Naive thymus-derived CD8-positive, alpha-beta T cell (primary cell): ENCODE measurements around the gene KDM1A. TPM values are rescaled to one million over a fixed set of nuclear protein-coding genes. Genes with fewer than 3 reads are reported as not detected.
A peak's percentile ranks its signal among the peaks of the same experiment; 100 is the strongest.

ENCODE experiments used
- ATAC-seq, 2 donors: fragments of 150-1000 bp; cut with Tn5 transposase in 1 of 2; sonication (Bioruptor Pico), chemical (Tn5 transposase) in 1 of 2; 1 replicate in 1 of 2; 2 replicates in 1 of 2; pipeline ENCODE4 v1.10.0; 2021; ENCODE audit warnings: mild to moderate bottlenecking in 2 of 2, moderate library complexity in 2 of 2
- POLR2A ChIA-PET: fragments of 350-600 bp; sonication (Branson Sonifier 250); formaldehyde crosslinking; loops from one replicate; lab custom pipeline; 2021; ENCODE audit warnings: antibody characterized with exemption; lab: Charles Lee
- DNase-seq, 10 donors: peaks; one replicate each; pipeline versions ENCODE4 v3.0.0 to v3.0.0-alpha.2; 2020 to 2022
- H3K27ac Mint-ChIP-seq, 10 donors: one replicate each; pipeline ENCODE4 v1.8.0; 2020 to 2022; ENCODE audit warnings: mild to moderate bottlenecking in 10 of 10, mixed read lengths in 10 of 10, moderate library complexity in 4 of 10, inconsistent platforms in 1 of 10
- H3K27me3 Mint-ChIP-seq, 5 donors: one replicate each; pipeline ENCODE4 v1.8.0; 2021 to 2022; ENCODE audit warnings: mixed read lengths in 5 of 5
- H3K36me3 Mint-ChIP-seq, 3 donors: one replicate each; pipeline ENCODE4 v1.8.0; 2020 to 2022; ENCODE audit warnings: mixed read lengths in 3 of 3, mild to moderate bottlenecking in 2 of 3, inconsistent platforms in 1 of 3
- H3K4me1 Mint-ChIP-seq, 4 donors: one replicate each; pipeline ENCODE4 v1.8.0; 2021 to 2022; ENCODE audit warnings: mixed read lengths in 4 of 4
- H3K4me3 Mint-ChIP-seq, 10 donors: one replicate each; pipeline ENCODE4 v1.8.0; 2020 to 2022; ENCODE audit warnings: mild to moderate bottlenecking in 10 of 10, mixed read lengths in 10 of 10, moderate library complexity in 6 of 10, inconsistent platforms in 1 of 10
- H3K9me3 Mint-ChIP-seq, 9 donors: one replicate each; pipeline ENCODE4 v1.8.0; 2020 to 2022; ENCODE audit warnings: mixed read lengths in 9 of 9, mild to moderate bottlenecking in 3 of 9, inconsistent platforms in 1 of 9, moderate library complexity in 1 of 9
- polyA plus RNA-seq, 3 donors: library from polyadenylated mRNA; unstranded; fragments of 300-500 nt; fragmentation: Illumina TruSeq; gene quantifications; one replicate each; pipeline ENCODE4 v1.2.3, GENCODE V29; 2021
- total RNA-seq, 8 experiments: library from RNA in 2 of 8; stranded (reverse) in 2 of 8; gene quantifications; one replicate each; pipeline ENCODE4 v1.2.3 and lab custom pipeline; 2021 to 2026

KDM1A gene
- total and polyA plus RNA-seq, 5 experiments from 2014 or later: 40.6 to 60.9 (median 59.0) TPM

DNA sequence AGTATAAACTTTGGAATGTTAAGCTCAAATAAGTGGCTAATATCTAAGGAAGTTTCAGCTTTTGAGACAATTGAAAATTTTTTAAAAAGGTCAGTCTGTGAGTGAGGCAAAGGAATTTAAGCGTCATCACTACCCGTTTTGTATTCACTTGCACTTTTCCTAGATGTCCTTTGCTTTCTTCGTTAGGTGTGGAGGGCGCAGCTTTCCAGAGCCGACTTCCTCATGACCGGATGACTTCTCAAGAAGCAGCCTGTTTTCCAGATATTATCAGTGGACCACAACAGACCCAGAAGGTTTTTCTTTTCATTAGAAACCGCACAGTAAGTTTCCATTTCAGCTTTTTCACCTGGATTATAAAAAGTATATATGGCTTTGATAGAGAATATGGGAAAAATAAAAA, 30.9 kb downstream of the KDM1A start:
- no peaks in the 10 kb centered on the region for H3K9me3 Mint-ChIP-seq
- no peak overlapping the region for H3K4me3 Mint-ChIP-seq
- DNase-seq: no peak
- H3K27me3 Mint-ChIP-seq: no peaks in the 10 kb centered on the region
- ATAC-seq: no peak
- H3K4me1 Mint-ChIP-seq: peaks cover 10 to 11% (median 10%) of the 10 kb centered on the region in 4 donors
- H3K27ac Mint-ChIP-seq: peak overlapping the region in 1 of 10 donors; percentile 40
- peaks cover 0 to 73% (median 19%) of the 10 kb centered on the region in 3 donors for H3K36me3 Mint-ChIP-seq
- POLR2A ChIA-PET: interaction anchor here (1.5 kb wide), 1 partner anchor 30 kb away, joined by 3 read pairs; no protein-coding TSS in a partner anchor

DNA sequence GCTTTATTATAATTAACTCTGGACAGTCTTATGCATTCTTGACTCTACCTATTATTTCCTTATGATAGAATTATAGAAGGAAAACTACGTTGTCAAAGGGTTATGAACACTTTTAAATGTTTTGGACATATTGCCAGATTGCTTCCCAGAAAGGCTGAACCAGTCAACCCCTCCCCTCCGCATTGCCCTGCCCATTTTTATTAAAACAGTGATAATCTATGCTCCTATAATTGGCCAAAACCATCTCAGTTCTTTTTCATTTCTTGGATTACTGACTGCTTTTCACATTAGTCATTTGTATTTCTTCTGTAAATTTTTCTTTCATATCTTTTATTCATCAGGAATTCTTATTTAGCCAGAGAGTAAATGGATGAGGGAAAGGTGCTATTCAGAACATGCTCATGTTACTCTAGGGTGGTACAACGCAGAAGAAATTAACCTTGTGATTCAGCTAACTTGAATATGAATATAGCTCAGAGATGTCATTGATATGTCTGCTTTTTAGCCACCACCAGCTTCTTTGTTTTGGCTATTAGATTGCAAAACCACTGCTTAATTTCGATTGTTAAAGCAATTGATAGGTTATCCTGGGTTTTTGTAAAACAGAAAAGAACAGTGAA, 32.1 kb downstream of the KDM1A start:
- no peak overlapping the region for H3K27ac Mint-ChIP-seq
- ATAC-seq (no peak), DNase-seq (no peak)
- H3K4me1 Mint-ChIP-seq: peaks cover under 1 to 3% (median 2%) of the 10 kb centered on the region in 4 donors
- no peaks in the 10 kb centered on the region for H3K27me3 Mint-ChIP-seq
- POLR2A ChIA-PET: no interaction called here
- H3K36me3 Mint-ChIP-seq: peaks cover 0 to 72% (median 20%) of the 10 kb centered on the region in 3 donors
- H3K9me3 Mint-ChIP-seq: no peaks in the 10 kb centered on the region
- H3K4me3 Mint-ChIP-seq: no peak overlapping the region

- no peak for DNase-seq
- Mint-ChIP-seq H3K36me3 (peaks cover 5 to 85% (median 34%) of the 10 kb centered on the region in 3 donors), H3K4me3 (no peak overlapping the region), H3K27me3 (no peaks in the 10 kb centered on the region), H3K4me1 (no peaks in the 10 kb centered on the region), H3K9me3 (no peaks in the 10 kb centered on the region), H3K27ac (no peak overlapping the region)
- POLR2A ChIA-PET: no interaction called here
- no peak for ATAC-seq
These were observed 38.0 kb downstream of the KDM1A start for GRCh38 chr1:23057301-23057700.

- Mint-ChIP-seq H3K4me3 (no peak overlapping the region), H3K4me1 (peaks cover 0 to 6% (median 2%) of the 10 kb centered on the region in 4 donors), H3K9me3 (no peaks in the 10 kb centered on the region), H3K36me3 (peaks cover 5 to 94% (median 27%) of the 10 kb centered on the region in 3 donors), H3K27me3 (no peaks in the 10 kb centered on the region), H3K27ac (peak overlapping the region in 2 of 10 donors; percentile 19 to 58)
- POLR2A ChIA-PET: interaction anchor here (0.6 kb wide), 1 partner anchor 675 kb away, joined by 4 read pairs; no protein-coding TSS in a partner anchor
- ATAC-seq (no peak), DNase-seq (no peak)
These were observed 43.0 kb downstream of the KDM1A start for GRCh38 chr1:23062271-23062670.

DNA sequence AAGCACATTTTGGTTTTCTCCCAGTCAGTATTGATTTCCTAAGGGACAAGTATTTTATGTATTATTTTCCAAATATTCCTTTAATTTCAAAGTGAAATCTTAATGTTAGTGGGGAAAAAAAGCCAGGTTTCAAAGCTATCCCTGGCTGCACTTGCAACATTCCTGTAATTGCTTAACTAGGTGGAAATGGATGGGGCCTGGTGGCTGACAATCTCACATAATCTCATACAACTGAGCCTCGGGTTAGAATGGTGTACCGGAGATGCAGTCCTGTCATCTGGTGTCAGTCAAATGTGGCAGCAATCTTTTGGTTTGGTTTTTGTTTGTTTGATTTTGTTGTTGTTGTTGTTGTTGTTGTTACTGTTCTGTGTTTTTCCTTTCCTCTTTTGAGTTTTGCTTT, 46.1 kb downstream of the KDM1A start:
- Mint-ChIP-seq H3K4me3 (no peak overlapping the region), H3K4me1 (peaks cover 0 to 7% (median 2%) of the 10 kb centered on the region in 4 donors), H3K27me3 (no peaks in the 10 kb centered on the region), H3K36me3 (peaks cover 2 to 95% (median 29%) of the 10 kb centered on the region in 3 donors), H3K9me3 (no peaks in the 10 kb centered on the region), H3K27ac (peak overlapping the region in 2 of 10 donors; percentile 24 to 26)
- POLR2A ChIA-PET: no interaction called here
- ATAC-seq (no peak), DNase-seq (no peak)

DNA sequence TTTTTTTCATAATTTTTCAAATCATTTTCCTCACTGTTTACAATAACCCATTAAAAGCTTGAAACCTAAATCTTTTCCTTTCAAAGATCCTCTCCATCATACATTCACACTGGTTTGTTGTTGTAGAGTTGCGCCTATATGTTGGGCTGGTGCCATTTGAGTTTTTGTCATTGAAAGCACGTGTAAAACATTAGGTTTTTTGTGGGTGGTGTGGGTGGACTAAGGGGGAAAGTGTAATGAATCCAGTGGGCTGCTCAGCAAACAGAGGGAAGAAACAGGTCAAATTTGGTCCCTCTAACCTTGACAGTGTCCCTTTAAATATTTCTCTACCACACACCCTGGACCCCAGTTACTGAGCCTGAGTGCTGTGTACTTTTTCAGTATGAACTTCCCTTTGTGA, 46.8 kb downstream of the KDM1A start:
- POLR2A ChIA-PET: no interaction called here
- Mint-ChIP-seq H3K27me3 (no peaks in the 10 kb centered on the region), H3K36me3 (peaks cover 3 to 94% (median 31%) of the 10 kb centered on the region in 3 donors), H3K4me3 (no peak overlapping the region), H3K27ac (peak overlapping the region in 1 of 10 donors; percentile 9), H3K4me1 (peaks cover 0 to 7% (median 2%) of the 10 kb centered on the region in 4 donors), H3K9me3 (no peaks in the 10 kb centered on the region)
- DNase-seq (no peak), ATAC-seq (no peak)

- Mint-ChIP-seq H3K9me3 (no peaks in the 10 kb centered on the region), H3K27me3 (no peaks in the 10 kb centered on the region), H3K4me1 (peaks cover 0 to 5% (median 2%) of the 10 kb centered on the region in 4 donors), H3K4me3 (no peak overlapping the region), H3K36me3 (peaks cover 3 to 96% (median 33%) of the 10 kb centered on the region in 3 donors), H3K27ac (no peak overlapping the region)
- POLR2A ChIA-PET: no interaction called here
- ATAC-seq (no peak), DNase-seq (no peak)
These were observed 49.9 kb downstream of the KDM1A start for GRCh38 chr1:23069149-23069548.

- H3K4me3 Mint-ChIP-seq: no peak overlapping the region
- peaks cover 0 to 5% (median 2%) of the 10 kb centered on the region in 4 donors for H3K4me1 Mint-ChIP-seq
- DNase-seq (no peak), ATAC-seq (no peak)
- H3K9me3 Mint-ChIP-seq: no peaks in the 10 kb centered on the region
- POLR2A ChIA-PET: no interaction called here
- peak overlapping the region in 1 of 10 donors; percentile 55 for H3K27ac Mint-ChIP-seq
- no peaks in the 10 kb centered on the region for H3K27me3 Mint-ChIP-seq
- peaks cover 3 to 94% (median 29%) of the 10 kb centered on the region in 3 donors for H3K36me3 Mint-ChIP-seq
These were observed 50.4 kb downstream of the KDM1A start for GRCh38 chr1:23069675-23070074.

DNA sequence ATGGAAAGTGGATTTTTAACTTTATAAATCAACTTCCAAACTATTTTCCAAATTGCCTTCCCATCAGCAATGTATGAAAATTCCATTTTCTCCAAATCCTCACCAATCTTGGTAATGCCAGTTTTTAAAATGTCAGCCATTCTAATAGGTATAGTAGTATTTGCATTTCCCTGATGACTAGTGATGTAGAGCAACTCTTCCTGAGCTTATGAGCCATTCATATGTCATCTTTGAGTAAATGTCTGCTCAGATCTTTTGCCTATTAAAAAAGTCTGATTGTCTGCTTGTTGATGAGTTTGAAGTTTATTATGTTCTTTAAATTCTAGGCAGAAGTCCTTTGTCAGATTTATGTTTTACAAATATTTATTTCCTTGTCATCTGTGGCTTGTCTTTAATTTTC, 54.7 kb downstream of the KDM1A start:
- Mint-ChIP-seq H3K27ac (peak overlapping the region in 1 of 10 donors; percentile 20), H3K27me3 (no peaks in the 10 kb centered on the region), H3K9me3 (no peaks in the 10 kb centered on the region), H3K36me3 (peaks cover 3 to 86% (median 17%) of the 10 kb centered on the region in 3 donors), H3K4me1 (no peaks in the 10 kb centered on the region), H3K4me3 (no peak overlapping the region)
- DNase-seq (no peak), ATAC-seq (no peak)
- POLR2A ChIA-PET: no interaction called here

DNA sequence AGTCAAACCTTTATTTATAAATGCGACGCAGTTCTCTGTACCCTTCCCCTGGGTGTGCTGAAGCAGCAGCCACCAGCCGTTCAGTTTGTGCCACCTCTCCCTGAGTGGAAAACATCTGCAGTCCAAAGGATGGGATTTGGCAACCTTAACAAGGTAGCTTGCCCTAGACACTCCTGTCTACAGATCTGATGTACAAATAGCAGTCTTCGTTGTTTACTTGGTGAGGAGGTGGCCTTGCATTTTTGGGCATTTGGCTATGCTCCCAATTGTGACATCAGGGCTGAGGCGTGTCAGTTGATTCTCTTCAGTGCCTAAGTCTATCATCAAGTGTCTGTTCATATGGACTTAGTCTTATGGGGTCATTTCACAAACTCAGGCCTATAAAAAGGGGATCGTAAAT, 59.8 kb downstream of the KDM1A start:
- Mint-ChIP-seq H3K4me1 (no peaks in the 10 kb centered on the region), H3K4me3 (no peak overlapping the region), H3K9me3 (no peaks in the 10 kb centered on the region), H3K27ac (peak overlapping the region in 3 of 10 donors; percentile 1 to 71 (median 56)), H3K36me3 (peaks cover 0 to 87% (median 7%) of the 10 kb centered on the region in 3 donors), H3K27me3 (no peaks in the 10 kb centered on the region)
- DNase-seq: no peak
- POLR2A ChIA-PET: no interaction called here
- no peak for ATAC-seq

DNA sequence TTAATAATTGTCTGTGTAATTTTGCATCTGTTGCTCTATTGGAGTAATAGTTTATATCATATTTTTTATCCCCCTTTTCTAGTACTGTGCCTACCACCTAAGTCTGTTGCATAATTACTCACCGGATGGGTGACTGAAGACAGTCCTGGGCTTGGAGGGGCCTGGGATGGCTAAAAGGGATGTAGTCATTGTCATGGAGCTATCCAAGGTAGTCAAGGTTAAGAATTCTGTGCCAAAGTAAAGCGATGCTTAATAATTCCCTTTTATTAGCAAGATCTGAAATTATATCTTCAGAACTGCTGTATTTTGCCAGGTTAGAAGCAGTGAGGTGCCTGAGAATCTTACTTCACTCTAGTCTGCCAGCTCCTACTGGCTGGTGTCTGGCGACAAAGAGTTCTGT, 61.6 kb downstream of the KDM1A start:
- ATAC-seq: no peak
- Mint-ChIP-seq H3K4me3 (no peak overlapping the region), H3K9me3 (no peaks in the 10 kb centered on the region), H3K27ac (peak overlapping the region in 3 of 10 donors; percentile 2 to 56 (median 11)), H3K4me1 (no peaks in the 10 kb centered on the region), H3K27me3 (no peaks in the 10 kb centered on the region), H3K36me3 (peaks cover 0 to 89% (median 7%) of the 10 kb centered on the region in 3 donors)
- POLR2A ChIA-PET: interaction anchor here (0.5 kb wide), 1 partner anchor 96 kb away, joined by 3 read pairs; no protein-coding TSS in a partner anchor
- DNase-seq: no peak

GRCh38 chr1:23081376-23081775, 62.1 kb downstream of the KDM1A start:
- DNase-seq (no peak), ATAC-seq (peak in 1 of 2 donors; percentile 33)
- POLR2A ChIA-PET: no interaction called here
- Mint-ChIP-seq H3K27me3 (no peaks in the 10 kb centered on the region), H3K36me3 (peaks cover 0 to 89% (median 7%) of the 10 kb centered on the region in 3 donors), H3K9me3 (no peaks in the 10 kb centered on the region), H3K27ac (peak overlapping the region in 5 of 10 donors; percentile 9 to 71 (median 25)), H3K4me1 (no peaks in the 10 kb centered on the region), H3K4me3 (no peak overlapping the region)

DNA sequence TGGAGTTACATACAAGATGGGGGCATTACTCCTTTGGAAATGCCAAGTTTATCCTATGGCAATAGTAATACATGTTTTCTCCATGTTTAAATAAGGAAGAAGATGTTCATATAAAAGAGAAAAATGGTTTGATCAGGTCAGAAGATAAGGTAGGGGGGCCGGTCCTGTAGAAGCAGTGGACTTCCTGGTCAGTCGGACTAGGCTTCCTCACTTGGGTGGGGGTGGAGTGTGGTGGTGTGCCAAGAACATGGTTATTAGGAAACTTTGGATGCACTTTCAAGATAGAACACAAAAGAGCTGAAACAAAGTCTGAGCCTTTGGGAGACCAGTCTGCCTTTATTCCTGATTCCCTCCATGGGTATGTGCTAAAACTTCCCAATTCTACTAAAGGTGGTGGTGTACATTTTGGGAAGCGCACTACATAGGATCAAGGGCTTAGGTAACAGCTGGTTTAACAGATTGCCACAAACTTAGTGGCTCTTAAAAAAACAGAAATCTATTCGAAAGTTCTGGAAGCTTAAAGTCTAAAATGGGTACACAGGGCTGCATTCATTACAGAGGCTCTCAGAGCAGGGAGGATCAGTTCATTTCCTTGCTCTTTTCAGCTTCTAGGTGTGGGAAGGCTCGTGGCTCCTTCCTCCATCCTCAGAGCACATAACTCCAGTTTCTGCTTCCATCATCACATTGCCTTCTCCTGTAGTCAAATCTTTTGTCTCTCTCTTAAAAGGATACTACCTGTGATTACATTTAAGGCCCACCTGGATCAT, 64.6 kb downstream of the KDM1A start:
- Mint-ChIP-seq H3K36me3 (peaks cover 0 to 84% (median 6%) of the 10 kb centered on the region in 3 donors), H3K9me3 (no peaks in the 10 kb centered on the region), H3K27ac (peak overlapping the region in 6 of 10 donors; percentile 0 to 76 (median 38)), H3K27me3 (no peaks in the 10 kb centered on the region), H3K4me1 (no peaks in the 10 kb centered on the region), H3K4me3 (no peak overlapping the region)
- POLR2A ChIA-PET: no interaction called here
- ATAC-seq: no peak
- no peak for DNase-seq
